Measurements from ENCODE around the gene GABRE. TPM values are rescaled to one million over a fixed set of nuclear protein-coding genes. Genes with fewer than 3 reads are reported as not detected.
"Not testable (repeated sequence)": the region's sequence is repeated elsewhere in the genome, so short reads cannot be mapped to it uniquely, and the experiment has no call there.

GABRE gene
- polyA plus RNA-seq, 1 donor = 47.5 TPM

DNA sequence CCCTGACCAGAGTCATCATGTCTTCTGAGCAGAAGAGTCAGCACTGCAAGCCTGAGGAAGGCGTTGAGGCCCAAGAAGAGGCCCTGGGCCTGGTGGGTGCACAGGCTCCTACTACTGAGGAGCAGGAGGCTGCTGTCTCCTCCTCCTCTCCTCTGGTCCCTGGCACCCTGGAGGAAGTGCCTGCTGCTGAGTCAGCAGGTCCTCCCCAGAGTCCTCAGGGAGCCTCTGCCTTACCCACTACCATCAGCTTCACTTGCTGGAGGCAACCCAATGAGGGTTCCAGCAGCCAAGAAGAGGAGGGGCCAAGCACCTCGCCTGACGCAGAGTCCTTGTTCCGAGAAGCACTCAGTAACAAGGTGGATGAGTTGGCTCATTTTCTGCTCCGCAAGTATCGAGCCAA, 50.8 kb downstream of the GABRE start:
- H3K36me3 ChIP-seq (ENCODE audit: control insufficient read depth, insufficient read depth, low read length) = no peaks in the 10 kb centered on the region
- no peak overlapping the region for H3K4me3 ChIP-seq (ENCODE audit: low read length)
- WGBS (ENCODE audit: insufficient coverage, low lambda C conversion rate) = no CpG with 5 or more reads among the region's 6 CpGs
- DNase-seq = no peak
- H3K9me3 ChIP-seq (ENCODE audit: control insufficient read depth, low read depth, low read length) = no peaks in the 10 kb centered on the region
- no peaks in the 10 kb centered on the region for H3K4me1 ChIP-seq (ENCODE audit: control insufficient read depth, insufficient read depth, low read length)
- no peaks in the 10 kb centered on the region for H3K27me3 ChIP-seq (ENCODE audit: control insufficient read depth, insufficient read depth, low read length)
- H3K27ac ChIP-seq (ENCODE audit: low read length) = no peak overlapping the region

DNA sequence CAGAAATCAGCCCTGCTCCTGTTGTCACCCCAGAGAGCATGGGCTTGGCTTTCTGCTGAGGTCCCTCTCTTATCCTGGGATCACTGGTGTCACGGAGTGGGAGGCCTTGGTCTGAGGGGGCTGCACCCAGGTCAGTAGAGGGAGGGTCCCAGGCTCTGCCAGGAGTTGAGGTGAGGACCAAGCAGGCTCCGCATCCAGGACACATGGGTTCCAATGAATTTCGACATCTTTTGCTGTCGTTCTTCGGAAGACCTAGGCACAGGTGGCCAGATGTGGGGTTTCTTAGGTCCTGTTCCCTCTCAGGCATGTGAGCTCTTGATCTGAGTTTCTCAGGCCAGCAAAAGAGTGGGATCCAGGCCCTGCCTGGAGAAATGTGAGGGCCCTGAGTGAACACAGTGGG, 51.8 kb downstream of the GABRE start:
- Histone ChIP-seq H3K4me3 (ENCODE audit: low read length) (no peak overlapping the region), H3K9me3 (ENCODE audit: control insufficient read depth, low read depth, low read length) (no peaks in the 10 kb centered on the region), H3K27ac (ENCODE audit: low read length) (no peak overlapping the region), H3K36me3 (ENCODE audit: control insufficient read depth, insufficient read depth, low read length) (no peaks in the 10 kb centered on the region), H3K27me3 (ENCODE audit: control insufficient read depth, insufficient read depth, low read length) (no peaks in the 10 kb centered on the region), H3K4me1 (ENCODE audit: control insufficient read depth, insufficient read depth, low read length) (no peaks in the 10 kb centered on the region)
- no CpG with 5 or more reads among the region's 5 CpGs for WGBS (ENCODE audit: insufficient coverage, low lambda C conversion rate)
- DNase-seq = no peak

DNA sequence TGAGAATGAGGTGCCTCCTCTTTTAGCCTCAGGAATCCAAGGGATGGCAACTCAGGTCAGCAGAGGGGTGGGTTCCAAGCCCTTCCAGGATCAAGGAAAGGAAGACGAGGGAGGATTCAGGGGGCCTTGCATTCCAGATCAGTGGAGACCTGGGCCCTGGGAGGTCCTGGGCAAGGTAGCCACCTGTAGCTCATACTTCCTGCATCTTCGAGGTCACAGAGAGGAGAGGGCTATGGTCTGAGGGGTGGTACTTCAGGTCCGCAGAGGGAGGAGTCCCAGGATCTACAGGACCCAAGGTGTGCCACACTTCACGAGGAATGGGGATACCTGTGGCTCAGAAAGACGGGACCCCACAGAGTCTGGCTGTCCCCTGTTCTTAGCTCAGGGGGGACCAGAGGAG, 52.6 kb downstream of the GABRE start:
- Histone ChIP-seq H3K9me3 (ENCODE audit: control insufficient read depth, low read depth, low read length) (no peaks in the 10 kb centered on the region), H3K4me3 (ENCODE audit: low read length) (no peak overlapping the region), H3K4me1 (ENCODE audit: control insufficient read depth, insufficient read depth, low read length) (no peaks in the 10 kb centered on the region), H3K27me3 (ENCODE audit: control insufficient read depth, insufficient read depth, low read length) (no peaks in the 10 kb centered on the region), H3K27ac (ENCODE audit: low read length) (no peak overlapping the region), H3K36me3 (ENCODE audit: control insufficient read depth, insufficient read depth, low read length) (no peaks in the 10 kb centered on the region)
- WGBS (ENCODE audit: insufficient coverage, low lambda C conversion rate) = no CpG with 5 or more reads among the region's 5 CpGs
- no peak for DNase-seq

DNA sequence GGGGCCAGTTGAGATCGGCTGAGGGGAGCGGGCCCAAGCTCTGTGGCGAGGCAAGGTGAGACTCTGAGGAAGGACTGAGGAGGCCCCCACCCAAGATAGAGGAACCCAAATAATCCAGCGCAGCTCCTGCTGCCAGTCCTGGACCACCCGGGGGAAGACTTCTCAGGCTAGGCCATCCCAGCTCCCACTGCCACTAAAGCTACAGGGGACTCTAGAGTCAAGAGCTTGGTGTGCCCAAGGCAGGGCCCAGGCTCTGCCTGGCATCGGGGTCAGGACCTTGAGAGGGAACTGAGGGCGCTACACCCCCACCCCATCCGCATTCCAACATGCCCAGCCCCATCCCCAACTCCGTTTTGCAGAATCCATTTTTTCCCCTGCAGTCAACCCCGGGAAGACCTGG, 53.2 kb downstream of the GABRE start:
- H3K27me3 ChIP-seq (ENCODE audit: control insufficient read depth, insufficient read depth, low read length) = no peaks in the 10 kb centered on the region
- no peaks in the 10 kb centered on the region for H3K4me1 ChIP-seq (ENCODE audit: control insufficient read depth, insufficient read depth, low read length)
- H3K27ac ChIP-seq (ENCODE audit: low read length) = no peak overlapping the region
- H3K36me3 ChIP-seq (ENCODE audit: control insufficient read depth, insufficient read depth, low read length) = no peaks in the 10 kb centered on the region
- no peak for DNase-seq
- no peaks in the 10 kb centered on the region for H3K9me3 ChIP-seq (ENCODE audit: control insufficient read depth, low read depth, low read length)
- no CpG with 5 or more reads among the region's 10 CpGs for WGBS (ENCODE audit: insufficient coverage, low lambda C conversion rate)
- no peak overlapping the region for H3K4me3 ChIP-seq (ENCODE audit: low read length)

DNA sequence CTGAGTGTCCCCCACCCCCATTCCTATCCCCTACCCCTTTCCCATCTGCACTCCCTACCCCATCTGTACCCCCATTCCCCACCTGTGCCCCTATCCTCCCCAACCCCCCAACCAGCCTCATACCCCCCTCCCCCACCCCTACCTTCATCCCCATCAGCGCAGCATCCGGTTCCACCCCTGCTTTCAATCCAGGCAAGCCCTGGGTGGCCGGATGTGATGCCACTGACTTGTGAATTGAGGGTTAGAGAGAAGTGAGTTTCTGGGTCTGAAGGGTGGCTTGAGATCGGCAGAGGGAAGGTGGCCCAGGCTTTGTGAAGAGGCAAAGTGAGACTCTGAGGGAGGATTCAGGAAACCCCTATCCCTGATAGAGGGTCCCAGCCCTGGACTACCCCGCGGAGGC, 53.9 kb downstream of the GABRE start:
- Histone ChIP-seq H3K36me3 (ENCODE audit: control insufficient read depth, insufficient read depth, low read length) (no peaks in the 10 kb centered on the region), H3K4me1 (ENCODE audit: control insufficient read depth, insufficient read depth, low read length) (no peaks in the 10 kb centered on the region), H3K27me3 (ENCODE audit: control insufficient read depth, insufficient read depth, low read length) (no peaks in the 10 kb centered on the region), H3K4me3 (ENCODE audit: low read length) (no peak overlapping the region), H3K27ac (ENCODE audit: low read length) (no peak overlapping the region), H3K9me3 (ENCODE audit: control insufficient read depth, low read depth, low read length) (no peaks in the 10 kb centered on the region)
- WGBS (ENCODE audit: insufficient coverage, low lambda C conversion rate) = no CpG with 5 or more reads among the region's 6 CpGs
- no peak for DNase-seq

DNA sequence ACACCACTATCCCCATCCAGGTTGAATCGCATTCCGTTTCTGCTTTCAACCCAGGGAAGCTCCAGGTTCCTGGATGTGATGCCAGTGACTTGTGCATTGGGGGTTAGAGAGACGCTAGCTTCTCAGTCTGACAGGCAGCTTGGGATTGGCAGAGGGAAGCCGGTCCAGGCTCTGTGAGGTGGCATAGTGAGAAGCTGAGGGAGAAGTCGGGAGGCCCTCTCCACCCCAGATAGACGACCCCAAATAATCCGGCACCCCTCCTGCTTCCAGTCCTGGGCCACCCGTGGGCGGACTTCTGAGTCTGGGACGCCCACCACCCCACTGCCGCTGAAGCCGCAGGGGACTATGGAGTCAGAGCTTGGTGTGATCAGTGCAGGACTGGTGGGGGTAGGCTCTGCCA, 54.4 kb downstream of the GABRE start:
- H3K27ac ChIP-seq (ENCODE audit: low read length) = no peak overlapping the region
- H3K36me3 ChIP-seq (ENCODE audit: control insufficient read depth, insufficient read depth, low read length) = no peaks in the 10 kb centered on the region
- no peaks in the 10 kb centered on the region for H3K27me3 ChIP-seq (ENCODE audit: control insufficient read depth, insufficient read depth, low read length)
- WGBS (ENCODE audit: insufficient coverage, low lambda C conversion rate) = no CpG with 5 or more reads among the region's 12 CpGs
- no peaks in the 10 kb centered on the region for H3K9me3 ChIP-seq (ENCODE audit: control insufficient read depth, low read depth, low read length)
- DNase-seq = no peak
- H3K4me3 ChIP-seq (ENCODE audit: low read length) = no peak overlapping the region
- no peaks in the 10 kb centered on the region for H3K4me1 ChIP-seq (ENCODE audit: control insufficient read depth, insufficient read depth, low read length)

DNA sequence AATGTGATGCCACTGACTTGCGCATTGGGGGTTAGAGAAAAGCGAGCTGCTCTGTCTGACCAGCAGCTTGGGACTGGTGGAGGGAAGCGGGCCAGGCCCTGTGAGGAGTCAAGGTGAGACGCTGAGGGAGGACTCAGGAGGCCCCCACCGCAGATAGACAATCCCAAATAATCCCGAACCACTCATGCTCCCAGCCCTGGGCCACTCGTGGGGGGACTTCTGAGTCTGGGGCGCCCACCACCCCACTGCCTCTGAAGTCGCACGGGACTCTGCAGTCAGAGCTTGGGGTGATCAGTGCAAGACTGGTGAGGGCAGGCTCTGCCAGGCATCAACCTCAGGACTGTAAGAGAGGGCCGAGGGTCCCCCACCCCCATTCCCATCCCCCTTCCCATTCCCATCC, 54.9 kb downstream of the GABRE start:
- no peaks in the 10 kb centered on the region for H3K36me3 ChIP-seq (ENCODE audit: control insufficient read depth, insufficient read depth, low read length)
- no peak overlapping the region for H3K4me3 ChIP-seq (ENCODE audit: low read length)
- no peaks in the 10 kb centered on the region for H3K27me3 ChIP-seq (ENCODE audit: control insufficient read depth, insufficient read depth, low read length)
- H3K9me3 ChIP-seq (ENCODE audit: control insufficient read depth, low read depth, low read length) = no peaks in the 10 kb centered on the region
- DNase-seq = no peak
- H3K4me1 ChIP-seq (ENCODE audit: control insufficient read depth, insufficient read depth, low read length) = no peaks in the 10 kb centered on the region
- no peak overlapping the region for H3K27ac ChIP-seq (ENCODE audit: low read length)
- WGBS (ENCODE audit: insufficient coverage, low lambda C conversion rate) = no CpG with 5 or more reads among the region's 11 CpGs

DNA sequence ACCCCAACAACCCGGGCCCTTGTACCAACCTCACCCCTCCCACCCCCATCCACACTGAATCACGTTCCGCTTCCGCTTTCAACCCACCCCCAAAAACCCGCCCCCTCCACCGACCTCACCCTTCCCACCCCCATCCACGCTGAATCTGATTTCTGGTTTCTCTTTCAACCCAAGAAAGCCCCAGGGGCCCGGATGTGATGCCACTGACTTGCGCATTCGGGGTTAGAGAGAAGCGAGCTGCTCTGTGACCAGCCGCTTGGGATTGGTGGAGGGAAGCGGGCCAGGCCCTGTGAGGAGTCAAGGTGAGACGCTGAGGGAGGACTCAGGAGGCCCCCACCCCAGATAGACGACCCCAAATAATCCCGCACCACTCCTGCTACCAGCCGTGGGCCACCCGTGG, 55.7 kb downstream of the GABRE start:
- not testable (repeated sequence) for H3K36me3 ChIP-seq (ENCODE audit: control insufficient read depth, insufficient read depth, low read length); H3K27ac ChIP-seq (ENCODE audit: low read length); H3K4me1 ChIP-seq (ENCODE audit: control insufficient read depth, insufficient read depth, low read length); DNase-seq; H3K9me3 ChIP-seq (ENCODE audit: control insufficient read depth, low read depth, low read length); H3K4me3 ChIP-seq (ENCODE audit: low read length); H3K27me3 ChIP-seq (ENCODE audit: control insufficient read depth, insufficient read depth, low read length)
- WGBS (ENCODE audit: insufficient coverage, low lambda C conversion rate) = no CpG with 5 or more reads among the region's 18 CpGs

DNA sequence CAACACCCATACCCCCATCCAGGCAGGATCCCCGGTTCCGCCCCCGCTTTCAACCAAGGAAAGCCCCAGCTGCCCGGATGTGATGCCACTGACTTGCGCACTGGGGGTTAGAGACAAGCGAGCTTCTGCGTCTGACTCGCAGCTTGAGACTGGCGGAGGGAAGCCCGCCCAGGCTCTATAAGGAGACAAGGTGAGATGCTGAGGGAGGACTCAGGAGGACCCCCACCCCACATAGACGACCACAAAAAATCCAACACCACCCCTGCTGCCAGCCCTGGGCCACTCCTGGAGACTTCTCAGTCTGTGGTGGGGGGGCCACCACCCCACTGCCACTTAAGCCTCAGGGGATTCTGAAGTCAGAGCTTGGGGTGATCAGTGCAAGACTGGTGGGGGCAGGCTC, 61.7 kb downstream of the GABRE start, which contains the start of gene MAGEA4:
Gene MAGEA4 (plus strand): TSS at position 110 of the 400 bp plus-strand sequence. CDS start 10,776 bp downstream, outside the sequence.
- no peak within 1 kb of the TSS for H3K27ac ChIP-seq (ENCODE audit: low read length)
- H3K27me3 ChIP-seq (ENCODE audit: control insufficient read depth, insufficient read depth, low read length) = no peaks in the 10 kb centered on the region
- WGBS (ENCODE audit: insufficient coverage, low lambda C conversion rate) = no CpG with 5 or more reads among the region's 11 CpGs
- no peaks in the 10 kb centered on the region for H3K4me1 ChIP-seq (ENCODE audit: control insufficient read depth, insufficient read depth, low read length)
- DNase-seq = no peak
- H3K9me3 ChIP-seq (ENCODE audit: control insufficient read depth, low read depth, low read length) = no peaks in the 10 kb centered on the region
- no peak within 1 kb of the TSS for H3K4me3 ChIP-seq (ENCODE audit: low read length)
- no peaks in the 10 kb centered on the region for H3K36me3 ChIP-seq (ENCODE audit: control insufficient read depth, insufficient read depth, low read length)

DNA sequence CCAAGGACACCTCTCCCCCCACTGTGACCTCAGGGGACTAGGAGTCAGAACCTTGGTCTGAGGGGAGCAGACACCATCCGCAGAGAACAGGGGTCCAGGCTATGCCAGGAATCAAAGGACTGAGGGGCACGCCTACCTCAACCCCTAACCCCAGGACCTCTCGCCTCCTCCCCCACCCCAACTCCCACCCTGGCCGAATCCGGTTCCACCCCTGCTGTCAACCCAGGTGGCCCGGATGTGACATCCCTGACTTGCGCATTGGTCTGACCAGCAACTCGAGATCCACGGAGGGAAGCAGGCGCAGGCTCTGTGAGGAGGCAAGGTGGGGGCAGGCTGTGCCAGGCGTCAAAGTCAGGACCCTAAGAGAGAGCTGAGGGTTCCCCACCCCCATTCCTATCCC, 62.3 kb downstream of the GABRE start:
- H3K27me3 ChIP-seq (ENCODE audit: control insufficient read depth, insufficient read depth, low read length) = no peaks in the 10 kb centered on the region
- H3K4me3 ChIP-seq (ENCODE audit: low read length) = no peak overlapping the region
- no peak for DNase-seq
- WGBS (ENCODE audit: insufficient coverage, low lambda C conversion rate) = no CpG with 5 or more reads among the region's 11 CpGs
- H3K4me1 ChIP-seq (ENCODE audit: control insufficient read depth, insufficient read depth, low read length) = no peaks in the 10 kb centered on the region
- H3K36me3 ChIP-seq (ENCODE audit: control insufficient read depth, insufficient read depth, low read length) = no peaks in the 10 kb centered on the region
- H3K9me3 ChIP-seq (ENCODE audit: control insufficient read depth, low read depth, low read length) = no peaks in the 10 kb centered on the region
- H3K27ac ChIP-seq (ENCODE audit: low read length) = no peak overlapping the region

DNA sequence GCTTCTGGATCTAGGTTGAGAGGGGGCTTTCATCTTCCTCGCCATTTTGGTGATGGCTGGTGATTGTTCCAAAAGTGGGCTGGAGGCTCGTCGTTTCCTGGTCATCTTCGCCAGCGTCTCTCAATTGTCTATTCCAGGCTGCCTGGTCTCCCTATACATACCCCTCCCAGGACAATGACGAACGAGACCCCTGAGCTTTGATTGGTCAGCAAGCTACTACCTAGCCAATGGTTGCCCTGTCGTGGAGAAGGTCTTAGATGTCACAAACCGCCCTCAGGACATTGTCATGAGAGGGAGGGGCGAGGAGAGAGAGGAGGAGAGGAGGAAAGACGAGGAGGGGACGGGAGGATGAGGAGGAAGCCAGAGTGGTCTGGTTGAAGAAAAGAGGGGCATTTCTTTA, 69.5 kb downstream of the GABRE start:
- H3K36me3 ChIP-seq (ENCODE audit: control insufficient read depth, insufficient read depth, low read length) = no peaks in the 10 kb centered on the region
- no peaks in the 10 kb centered on the region for H3K9me3 ChIP-seq (ENCODE audit: control insufficient read depth, low read depth, low read length)
- peaks cover 7% of the 10 kb centered on the region for H3K4me1 ChIP-seq (ENCODE audit: control insufficient read depth, insufficient read depth, low read length)
- 100% methylated on average over 1 of the region's 12 CpGs for WGBS (ENCODE audit: insufficient coverage, low lambda C conversion rate)
- DNase-seq = no peak
- no peaks in the 10 kb centered on the region for H3K27me3 ChIP-seq (ENCODE audit: control insufficient read depth, insufficient read depth, low read length)
- H3K27ac ChIP-seq (ENCODE audit: low read length) = no peak overlapping the region
- H3K4me3 ChIP-seq (ENCODE audit: low read length) = no peak overlapping the region
